Measurements from ENCODE around the gene OTC.

Gene OTC

GRCh38 chrX:38409289-38409688 is 56.9 kb downstream of the OTC start:
- Histone ChIP-seq H3K27me3 (ENCODE audit: low read depth, low read length) (0 out of 2 replicates have a peak, but pooled peaks cover 3% of the 10 kb centered on the region), H3K79me2 (ENCODE audit: low read length) (no peaks in the 10 kb centered on the region), H3K4me2 (ENCODE audit: low read length) (no peak overlapping the region), H2AFZ (ENCODE audit: low read depth, low read length) (no peak overlapping the region), H4K20me1 (ENCODE audit: insufficient read depth, low read length) (no peaks in the 10 kb centered on the region), H3K4me3 (ENCODE audit: low read length) (no peak overlapping the region), H3K27ac (ENCODE audit: low read length) (no peak overlapping the region), H3K36me3 (replicated peaks; ENCODE audit: low read depth, low read length) (no peaks in the 10 kb centered on the region), H3K9ac (ENCODE audit: low read length) (no peak overlapping the region), H3K4me1 (ENCODE audit: low read length) (no peaks in the 10 kb centered on the region), H3K9me3 (ENCODE audit: insufficient read depth, low read length) (no peaks in the 10 kb centered on the region)
- TF ChIP-seq EZH2phosphoT487 (IDR thresholded peaks at IDR 0.05; ENCODE audit: low read depth) (no peak), CTCF (IDR thresholded peaks at IDR 0.05; ENCODE audit: low read depth, low read length) (no peak)

GRCh38 chrX:38426785-38427184 is 74.4 kb downstream of the OTC start:
- Histone ChIP-seq H3K4me3 (ENCODE audit: low read length) (no peak overlapping the region), H3K27ac (ENCODE audit: low read length) (no peak overlapping the region), H3K9me3 (ENCODE audit: insufficient read depth, low read length) (no peaks in the 10 kb centered on the region), H3K4me2 (ENCODE audit: low read length) (no peak overlapping the region), H3K4me1 (ENCODE audit: low read length) (no peaks in the 10 kb centered on the region), H3K9ac (ENCODE audit: low read length) (no peak overlapping the region), H4K20me1 (ENCODE audit: insufficient read depth, low read length) (no peaks in the 10 kb centered on the region), H3K36me3 (replicated peaks; ENCODE audit: low read depth, low read length) (no peaks in the 10 kb centered on the region), H3K27me3 (ENCODE audit: low read depth, low read length) (no peaks in the 10 kb centered on the region), H2AFZ (ENCODE audit: low read depth, low read length) (no peak overlapping the region), H3K79me2 (ENCODE audit: low read length) (no peaks in the 10 kb centered on the region)
- TF ChIP-seq CTCF (IDR thresholded peaks at IDR 0.05; ENCODE audit: low read depth, low read length): no peak
- no peak for TF ChIP-seq EZH2phosphoT487 (IDR thresholded peaks at IDR 0.05; ENCODE audit: low read depth)

GRCh38 chrX:38431525-38431924 is 79.1 kb downstream of the OTC start:
- Histone ChIP-seq H2AFZ (ENCODE audit: low read depth, low read length) (no peak overlapping the region), H3K36me3 (replicated peaks; ENCODE audit: low read depth, low read length) (no peaks in the 10 kb centered on the region), H3K27me3 (ENCODE audit: low read depth, low read length) (no peaks in the 10 kb centered on the region; the same call in 1 of the 2 replicates), H3K4me3 (ENCODE audit: low read length) (no peak overlapping the region), H3K4me2 (ENCODE audit: low read length) (no peak overlapping the region), H3K9me3 (ENCODE audit: insufficient read depth, low read length) (no peaks in the 10 kb centered on the region), H3K79me2 (ENCODE audit: low read length) (no peaks in the 10 kb centered on the region), H3K9ac (ENCODE audit: low read length) (no peak overlapping the region), H3K27ac (ENCODE audit: low read length) (no peak overlapping the region), H3K4me1 (ENCODE audit: low read length) (no peaks in the 10 kb centered on the region), H4K20me1 (ENCODE audit: insufficient read depth, low read length) (no peaks in the 10 kb centered on the region)
- TF ChIP-seq EZH2phosphoT487 (IDR thresholded peaks at IDR 0.05; ENCODE audit: low read depth): no peak
- no peak for TF ChIP-seq CTCF (IDR thresholded peaks at IDR 0.05; ENCODE audit: low read depth, low read length)

- H3K4me2 ChIP-seq (ENCODE audit: low read length): no peak overlapping the region
- no peaks in the 10 kb centered on the region for H3K79me2 ChIP-seq (ENCODE audit: low read length)
- H3K27me3 ChIP-seq (ENCODE audit: low read depth, low read length): no peaks in the 10 kb centered on the region; the same call in 1 of the 2 replicates
- H3K9ac ChIP-seq (ENCODE audit: low read length): no peak overlapping the region
- TF ChIP-seq CTCF (IDR thresholded peaks at IDR 0.05; ENCODE audit: low read depth, low read length): no peak
- no peak for TF ChIP-seq EZH2phosphoT487 (IDR thresholded peaks at IDR 0.05; ENCODE audit: low read depth)
- H4K20me1 ChIP-seq (ENCODE audit: insufficient read depth, low read length): no peaks in the 10 kb centered on the region
- H3K9me3 ChIP-seq (ENCODE audit: insufficient read depth, low read length): no peaks in the 10 kb centered on the region
- H2AFZ ChIP-seq (ENCODE audit: low read depth, low read length): no peak overlapping the region
- no peaks in the 10 kb centered on the region for H3K4me1 ChIP-seq (ENCODE audit: low read length)
- H3K4me3 ChIP-seq (ENCODE audit: low read length): no peak overlapping the region
- H3K27ac ChIP-seq (ENCODE audit: low read length): no peak overlapping the region
- no peaks in the 10 kb centered on the region for H3K36me3 ChIP-seq (replicated peaks; ENCODE audit: low read depth, low read length)
Measured at GRCh38 chrX:38435130-38435529, 82.7 kb downstream of the OTC start.
